KMS-11 (cell line): ENCODE results near the gene EMILIN2.
"Not testable (repeated sequence)": the region's sequence is repeated elsewhere in the genome, so short reads cannot be mapped to it uniquely, and the experiment has no call there.

ENCODE experiments used
- H2AFZ ChIP-seq: fragments of 200-600 bp; sonication (generic); 2 replicates; pipeline ENCODE4 v1.6.1; 2016; ENCODE audit warnings: antibody characterized with exemption, mixed run types, low read depth
- H3K27ac ChIP-seq: fragments of 200-600 bp; sonication (generic); 2 replicates; pipeline ENCODE4 v1.6.1; 2016; ENCODE audit warnings: mild to moderate bottlenecking, mixed run types
- H3K27me3 ChIP-seq: fragments of 200-600 bp; sonication (generic); 2 replicates; pipeline ENCODE4 v1.6.1; 2017; ENCODE audit warnings: mild to moderate bottlenecking, low read depth, mixed run types, moderate library complexity; ENCODE audit not compliant: insufficient read depth
- H3K36me3 ChIP-seq: fragments of 200-600 bp; sonication (generic); 2 replicates; pipeline ENCODE4 v1.6.1; 2017; ENCODE audit warnings: mild to moderate bottlenecking, mixed run types; ENCODE audit not compliant: insufficient read depth
- H3K4me1 ChIP-seq: fragments of 200-600 bp; sonication (generic); 2 replicates; pipeline ENCODE4 v1.6.1; 2016; ENCODE audit warnings: mild to moderate bottlenecking, low read depth, mixed run types; ENCODE audit not compliant: poor library complexity, severe bottlenecking
- H3K4me2 ChIP-seq: fragments of 200-600 bp; sonication (generic); 2 replicates; pipeline ENCODE4 v1.7.0; 2016; ENCODE audit warnings: mild to moderate bottlenecking, mixed run types
- H3K4me3 ChIP-seq: fragments of 200-600 bp; sonication (generic); IDR thresholded peaks from 2 replicates; pipeline ENCODE4 v1.6.1; 2017; ENCODE audit warnings: low read depth, low read length, mixed read lengths; ENCODE audit not compliant: insufficient read depth
- H3K79me2 ChIP-seq: fragments of 200-600 bp; sonication (generic); 2 replicates; pipeline ENCODE4 v1.6.1; 2016; ENCODE audit warnings: low read depth, mixed run types; ENCODE audit not compliant: insufficient read depth
- H3K9ac ChIP-seq: fragments of 200-600 bp; sonication (generic); 2 replicates; pipeline ENCODE4 v1.6.1; 2016; ENCODE audit warnings: mild to moderate bottlenecking, mixed run types
- H4K20me1 ChIP-seq: fragments of 200-600 bp; sonication (generic); 2 replicates; pipeline ENCODE4 v1.6.1; 2016; ENCODE audit warnings: mild to moderate bottlenecking, mixed run types; ENCODE audit not compliant: insufficient read depth
- CTCF ChIP-seq: fragments of 200-600 bp; sonication (generic); conservative IDR thresholded peaks from 2 replicates; pipeline ENCODE4 v1.6.1; 2017; ENCODE audit warnings: low read depth, mild to moderate bottlenecking, antibody characterized with exemption, low read length, moderate library complexity, mixed read lengths

Gene EMILIN2

GRCh38 chr18:2846636-2847316 lies at the start of gene EMILIN2:
Gene EMILIN2 (plus strand): TSS chr18:2847006. CDS start chr18:2847189, 183 bp downstream.
- Histone ChIP-seq H3K36me3 (no peaks in the 10 kb centered on the region), H3K4me1 (no peaks in the 10 kb centered on the region), H2AFZ (no peak within 1 kb of the TSS), H3K9ac (no peak within 1 kb of the TSS), H3K79me2 (no peaks in the 10 kb centered on the region), H4K20me1 (no peaks in the 10 kb centered on the region), H3K4me2 (no peak within 1 kb of the TSS), H3K4me3 (no peak within 1 kb of the TSS), H3K27me3 (no peaks in the 10 kb centered on the region), H3K27ac (no peak within 1 kb of the TSS)
- no peak for TF ChIP-seq CTCF

GRCh38 chr18:2797951-2798350 lies 48.9 kb upstream of the EMILIN2 start:
- no peak overlapping the region for H3K27ac ChIP-seq
- no peaks in the 10 kb centered on the region for H3K79me2 ChIP-seq
- no peak overlapping the region for H3K4me2 ChIP-seq
- no peaks in the 10 kb centered on the region for H4K20me1 ChIP-seq
- H2AFZ ChIP-seq: no peak overlapping the region
- no peaks in the 10 kb centered on the region for H3K4me1 ChIP-seq
- no peak for TF ChIP-seq CTCF
- peaks cover 10% of the 10 kb centered on the region for H3K36me3 ChIP-seq
- no peak overlapping the region for H3K4me3 ChIP-seq
- H3K9ac ChIP-seq: no peak overlapping the region
- no peaks in the 10 kb centered on the region for H3K27me3 ChIP-seq

- Histone ChIP-seq H4K20me1 (no peaks in the 10 kb centered on the region), H3K27ac (no peak overlapping the region)
Measured at GRCh38 chr18:2799369-2799768, 47.4 kb upstream of the EMILIN2 start.

GRCh38 chr18:2805970-2806943 lies 40.5 kb upstream of the EMILIN2 start:
- Histone ChIP-seq H3K4me1 (no peaks in the 10 kb centered on the region), H3K27me3 (no peaks in the 10 kb centered on the region), H3K9ac (no peak overlapping the region), H4K20me1 (no peaks in the 10 kb centered on the region), H3K27ac (no peak overlapping the region), H3K4me2 (no peak overlapping the region), H3K4me3 (no peak overlapping the region), H3K79me2 (no peaks in the 10 kb centered on the region), H2AFZ (no peak overlapping the region), H3K36me3 (peaks cover 7% of the 10 kb centered on the region; the same call in 1 of the 2 replicates)
- no peak for TF ChIP-seq CTCF

More at GRCh38 chr18:2799369-2799768, 47.4 kb upstream of the EMILIN2 start:
- Histone ChIP-seq H3K36me3 (peaks cover 10% of the 10 kb centered on the region), H3K4me3 (no peak overlapping the region), H3K4me1 (no peaks in the 10 kb centered on the region), H2AFZ (no peak overlapping the region), H3K4me2 (no peak overlapping the region), H3K79me2 (no peaks in the 10 kb centered on the region), H3K27me3 (no peaks in the 10 kb centered on the region), H3K9ac (no peak overlapping the region)
- TF ChIP-seq CTCF: no peak

GRCh38 chr18:2808640-2809039 lies 38.2 kb upstream of the EMILIN2 start:
- not testable (repeated sequence) for H3K27ac ChIP-seq, H3K4me2 ChIP-seq, H4K20me1 ChIP-seq, H3K4me3 ChIP-seq, H3K79me2 ChIP-seq, H2AFZ ChIP-seq, H3K27me3 ChIP-seq, H3K36me3 ChIP-seq, H3K9ac ChIP-seq, H3K4me1 ChIP-seq

- H4K20me1 ChIP-seq, H3K4me3 ChIP-seq, H2AFZ ChIP-seq, H3K4me2 ChIP-seq, H3K79me2 ChIP-seq, H3K4me1 ChIP-seq, H3K36me3 ChIP-seq, H3K27ac ChIP-seq, H3K27me3 ChIP-seq, H3K9ac ChIP-seq: not testable (repeated sequence)
Measured at GRCh38 chr18:2809666-2810183, 37.1 kb upstream of the EMILIN2 start.
